ENCODE measurements around the gene BPGM. TPM values are rescaled to one million over a fixed set of nuclear protein-coding genes. Genes with fewer than 3 reads are reported as not detected.

BPGM gene
- total and polyA plus RNA-seq, 7 donors: 10.1 to 55.7 (median 14.9) TPM

DNA sequence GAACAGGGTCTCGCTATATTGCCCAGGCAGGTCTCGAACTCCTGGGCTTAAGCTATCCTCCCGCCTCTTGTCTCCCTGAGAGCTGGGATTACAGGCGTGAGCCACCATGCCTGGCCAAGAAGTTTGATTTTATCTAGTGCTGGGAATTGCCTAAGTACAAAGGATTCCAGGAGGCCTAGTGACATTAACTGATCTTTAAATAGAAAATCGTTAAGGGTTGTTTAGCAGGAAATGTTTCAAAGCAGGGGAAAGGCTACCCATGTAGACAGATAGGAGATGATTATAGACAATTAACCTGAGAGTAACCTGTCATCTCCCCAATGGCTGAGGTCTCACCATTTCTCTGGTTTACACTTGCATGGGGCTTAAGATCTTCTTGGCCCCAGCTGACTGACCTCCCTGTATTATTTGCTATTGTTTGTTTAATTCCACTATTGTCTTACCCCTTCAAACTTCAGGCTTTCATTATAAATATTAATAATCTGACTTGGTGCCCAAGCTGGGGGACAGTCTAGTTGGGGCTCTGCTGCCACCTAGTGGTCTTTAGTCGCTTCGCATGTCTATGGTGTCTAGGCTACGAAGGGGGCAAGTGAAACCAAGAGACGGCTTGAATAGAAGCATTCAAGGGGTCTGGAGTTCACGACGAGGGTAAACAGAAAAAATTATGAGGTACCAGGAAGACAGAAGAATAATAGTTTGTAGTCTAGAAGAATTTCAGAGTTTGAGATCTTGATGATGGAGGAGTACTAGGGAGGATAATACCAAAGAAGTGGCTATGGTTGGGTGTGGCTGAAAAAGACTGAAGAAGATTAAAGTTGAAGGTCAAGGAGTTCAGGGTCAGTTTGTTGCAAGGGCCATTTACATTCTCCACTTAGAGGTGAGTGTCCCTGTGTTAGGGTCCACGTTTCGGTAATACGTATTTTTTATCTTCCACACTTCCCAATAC, 40.4 kb upstream of the BPGM start:
- DNase-seq: peak; percentile 62 to 67
- ATAC-seq: peak; percentile 87 to 96 (median 90)
- 30 to 33% (median 30%) methylated on average over 14 of the region's 14 CpGs for WGBS, 3 donors
- Histone ChIP-seq H3K4me3 (no peak overlapping the region), H3K36me3 (ENCODE audit: insufficient read depth in 1 of 2, low read depth in 1 of 2) (peaks cover 0 to 2% of the 10 kb centered on the region in 2 donors), H3K27ac (no peak overlapping the region), H3K4me1 (no peaks in the 10 kb centered on the region), H3K27me3 (ENCODE audit: insufficient read depth in 3 of 3, low read length in 2 of 3) (peaks cover 0 to 3% (median 0%) of the 10 kb centered on the region in 3 donors), H3K9me3 (no peaks in the 10 kb centered on the region)
- TF ChIP-seq, protein P1, sequence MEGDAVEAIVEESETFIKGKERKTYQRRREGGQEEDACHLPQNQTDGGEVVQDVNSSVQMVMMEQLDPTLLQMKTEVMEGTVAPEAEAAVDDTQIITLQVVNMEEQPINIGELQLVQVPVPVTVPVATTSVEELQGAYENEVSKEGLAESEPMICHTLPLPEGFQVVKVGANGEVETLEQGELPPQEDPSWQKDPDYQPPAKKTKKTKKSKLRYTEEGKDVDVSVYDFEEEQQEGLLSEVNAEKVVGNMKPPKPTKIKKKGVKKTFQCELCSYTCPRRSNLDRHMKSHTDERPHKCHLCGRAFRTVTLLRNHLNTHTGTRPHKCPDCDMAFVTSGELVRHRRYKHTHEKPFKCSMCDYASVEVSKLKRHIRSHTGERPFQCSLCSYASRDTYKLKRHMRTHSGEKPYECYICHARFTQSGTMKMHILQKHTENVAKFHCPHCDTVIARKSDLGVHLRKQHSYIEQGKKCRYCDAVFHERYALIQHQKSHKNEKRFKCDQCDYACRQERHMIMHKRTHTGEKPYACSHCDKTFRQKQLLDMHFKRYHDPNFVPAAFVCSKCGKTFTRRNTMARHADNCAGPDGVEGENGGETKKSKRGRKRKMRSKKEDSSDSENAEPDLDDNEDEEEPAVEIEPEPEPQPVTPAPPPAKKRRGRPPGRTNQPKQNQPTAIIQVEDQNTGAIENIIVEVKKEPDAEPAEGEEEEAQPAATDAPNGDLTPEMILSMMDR (IDR thresholded peaks at IDR 0.05): peak; percentile 94
- intact Hi-C loops (cut with DNase I): loop anchor here (1.0 to 5.0 kb wide), 4 partner anchors 93 to 174 kb away; no protein-coding TSS in a partner anchor

DNA sequence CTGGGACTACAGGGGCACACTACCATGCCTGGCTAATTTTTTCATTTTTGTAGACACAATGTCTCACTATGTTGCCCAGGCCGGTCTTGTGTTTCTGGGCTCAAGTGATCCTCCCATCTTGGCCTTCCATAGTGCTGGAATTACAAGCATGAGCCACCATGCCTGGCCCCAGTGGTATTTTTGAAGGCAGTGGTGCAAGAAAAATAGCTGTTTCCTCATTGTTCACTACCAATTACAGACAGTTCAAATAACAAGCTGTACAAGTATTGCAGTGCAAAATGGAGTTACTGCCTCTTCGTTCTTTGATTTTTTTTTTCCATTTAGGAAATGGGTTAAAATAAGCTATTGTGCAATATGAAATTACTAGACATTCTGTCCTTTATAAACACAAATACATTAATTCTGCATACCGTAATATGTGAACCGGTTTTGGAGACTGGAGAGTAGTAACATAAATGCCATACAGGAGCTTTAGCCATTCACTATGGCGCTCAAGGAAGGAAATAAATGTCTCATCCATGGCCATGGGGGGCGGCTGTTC, 35.0 kb upstream of the BPGM start:
- TF ChIP-seq, protein P1 (IDR thresholded peaks at IDR 0.05): no peak
- H3K4me3 ChIP-seq: no peak overlapping the region
- DNase-seq (no peak), ATAC-seq (no peak)
- WGBS, 3 donors: 89 to 91% (median 90%) methylated on average over 6 of the region's 6 CpGs
- H3K27me3 ChIP-seq (ENCODE audit: insufficient read depth in 3 of 3, low read length in 2 of 3): peaks cover 0 to 3% (median 0%) of the 10 kb centered on the region in 3 donors
- intact Hi-C loops (cut with DNase I): no loop called here
- peaks cover 0 to 2% of the 10 kb centered on the region in 2 donors for H3K36me3 ChIP-seq (ENCODE audit: insufficient read depth in 1 of 2, low read depth in 1 of 2)
- no peaks in the 10 kb centered on the region for H3K9me3 ChIP-seq
- no peaks in the 10 kb centered on the region for H3K4me1 ChIP-seq
- no peak overlapping the region for H3K27ac ChIP-seq

DNA sequence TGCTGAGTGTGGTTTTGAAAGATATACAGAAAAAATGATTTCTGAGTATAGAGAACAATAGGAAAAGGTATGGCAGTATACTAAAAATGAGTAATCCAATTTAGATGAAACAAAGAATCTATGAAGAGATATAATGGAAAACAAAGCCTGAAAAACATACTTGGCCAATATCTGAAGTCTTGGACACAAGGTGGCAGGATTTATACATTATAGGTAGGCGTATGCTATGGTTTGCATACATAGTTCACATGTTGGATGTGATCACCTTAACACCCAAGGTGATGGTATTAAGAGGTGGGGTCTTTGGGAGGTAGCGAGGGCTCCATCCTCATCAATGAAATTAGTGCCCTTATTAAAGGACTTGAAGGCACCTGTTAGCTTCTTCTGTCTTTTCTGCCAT, 34.5 kb upstream of the BPGM start:
- intact Hi-C loops (cut with DNase I): no loop called here
- Histone ChIP-seq H3K4me3 (no peak overlapping the region), H3K36me3 (ENCODE audit: insufficient read depth in 1 of 2, low read depth in 1 of 2) (peaks cover 0 to 2% of the 10 kb centered on the region in 2 donors), H3K9me3 (no peaks in the 10 kb centered on the region), H3K27ac (no peak overlapping the region), H3K4me1 (no peaks in the 10 kb centered on the region), H3K27me3 (ENCODE audit: insufficient read depth in 3 of 3, low read length in 2 of 3) (peaks cover 0 to 3% (median 0%) of the 10 kb centered on the region in 3 donors)
- ATAC-seq: no peak
- TF ChIP-seq, protein P1 (IDR thresholded peaks at IDR 0.05): no peak
- no peak for DNase-seq
- WGBS, 3 donors: 85 to 94% (median 86%) methylated on average over 2 of the region's 2 CpGs

DNA sequence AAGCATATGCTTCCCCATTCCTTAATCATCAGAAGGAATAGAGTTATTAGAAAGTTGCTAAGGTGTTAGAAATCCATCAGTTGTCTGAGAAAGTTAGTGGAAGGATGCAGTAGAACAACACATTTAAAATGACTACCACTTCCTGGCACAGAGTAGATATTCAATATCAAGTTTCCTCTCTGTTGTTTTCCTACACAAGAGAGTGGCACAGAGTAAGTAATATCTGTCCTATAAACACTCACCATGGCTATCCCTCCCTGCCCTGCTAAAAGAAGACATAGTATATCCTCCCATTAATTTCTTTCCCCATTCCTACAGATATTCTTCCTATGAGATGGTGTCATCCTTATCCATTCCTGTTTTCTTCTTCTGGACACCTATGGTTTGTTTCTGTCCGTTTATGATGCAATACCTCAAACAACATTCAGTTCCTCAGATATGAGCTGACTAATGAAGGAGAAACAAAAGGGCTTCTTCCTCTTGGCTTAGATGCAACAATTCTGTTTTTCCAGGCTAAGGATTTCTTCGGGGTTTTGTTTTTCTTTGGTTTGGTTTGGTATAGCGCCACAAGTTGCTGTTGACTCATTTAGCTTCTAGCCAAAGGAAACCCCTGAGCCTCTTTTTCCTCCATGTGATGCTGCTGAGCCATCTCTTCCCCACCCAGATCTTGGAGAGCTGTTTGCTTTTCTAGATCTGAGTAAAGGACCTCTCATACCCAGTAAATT, 32.9 kb upstream of the BPGM start:
- Histone ChIP-seq H3K4me3 (no peak overlapping the region), H3K27me3 (ENCODE audit: insufficient read depth in 3 of 3, low read length in 2 of 3) (peaks cover 0 to 3% (median 0%) of the 10 kb centered on the region in 3 donors), H3K9me3 (no peaks in the 10 kb centered on the region), H3K36me3 (ENCODE audit: insufficient read depth in 1 of 2, low read depth in 1 of 2) (peaks cover 0 to 2% of the 10 kb centered on the region in 2 donors), H3K4me1 (no peaks in the 10 kb centered on the region), H3K27ac (no peak overlapping the region)
- TF ChIP-seq, protein P1 (IDR thresholded peaks at IDR 0.05): no peak
- ATAC-seq (peak; percentile 40 to 62 (median 60)), DNase-seq (no peak)
- intact Hi-C loops (cut with DNase I): no loop called here
- 41 to 47% (median 42%) methylated on average over 3 of the region's 3 CpGs for WGBS, 3 donors

All from psoas muscle (tissue), 8 donors.